Transverse colon (tissue), 4 donors: ENCODE data around the gene TMEM19. TPM values are rescaled to one million over a fixed set of nuclear protein-coding genes. Genes with fewer than 3 reads are reported as not detected.

Experiments
- DNase-seq: peaks from one replicate; pipeline ENCODE4 v3.0.0-alpha.2; 2019
- H3K27ac ChIP-seq, 4 donors: fragments of 200-600 bp; sonication (generic); 2 replicates each; pipeline ENCODE4 v1.5.1; 2016 to 2018; ENCODE audit warnings: inconsistent platforms in 4 of 4
- H3K27me3 ChIP-seq: fragments of 200-600 bp; sonication (generic); 2 replicates; pipeline ENCODE4 v1.5.1; 2017; ENCODE audit warnings: inconsistent platforms
- H3K36me3 ChIP-seq, 4 donors: fragments of 200-600 bp; sonication (generic); 2 replicates each; pipeline ENCODE4 v1.5.1; 2017 to 2019; ENCODE audit warnings: inconsistent platforms in 4 of 4
- H3K4me1 ChIP-seq, 4 donors: fragments of 200-600 bp; sonication (generic); 2 replicates each; pipeline ENCODE4 v1.5.1; 2017 to 2020; ENCODE audit warnings: inconsistent platforms in 4 of 4
- H3K4me3 ChIP-seq, 4 donors: fragments of 200-600 bp; sonication (generic); 1 replicate in 1 of 4; 2 replicates in 3 of 4; pipeline versions ENCODE4 v1.5.1 to v1.6.1; 2017 to 2019; ENCODE audit warnings: inconsistent platforms in 4 of 4
- H3K9me3 ChIP-seq, 2 donors: fragments of 200-600 bp; sonication (generic); 2 replicates each; pipeline ENCODE4 v1.5.1; 2017 to 2019; ENCODE audit warnings: inconsistent platforms in 2 of 2
- EP300 ChIP-seq: sonication (generic); formaldehyde crosslinking; IDR thresholded peaks from one replicate; pipeline ENCODE4 v1.6.1; 2017; ENCODE audit warnings: antibody characterized with exemption, low read depth
- POLR2A ChIP-seq: fragments of 450-650 bp; IDR thresholded peaks from one replicate; pipeline ENCODE4 v1.6.1; 2016; ENCODE audit warnings: antibody characterized with exemption, mild to moderate bottlenecking, moderate library complexity
- POLR2AphosphoS5 ChIP-seq, 3 donors: sonication (generic); formaldehyde crosslinking; IDR thresholded peaks; one replicate each; pipeline ENCODE4 v1.6.1; 2016; ENCODE audit warnings: antibody characterized with exemption in 3 of 3
- WGBS, 2 donors: methylation state at CpG; one replicate each; pipeline ENCODE4 v1.1.5; 2018; ENCODE audit warnings: low coverage in 1 of 2; 5-methylcytosine and 5-hydroxymethylcytosine counted together
- in situ Hi-C, 4 donors: fragments of 200-750 bp; cut with MboI; loops; one replicate each; pipeline versions ENCODE4 v1.15.0 to v1.15.1; 2017; ENCODE audit warnings: low sequenced_read_pairs in 3 of 4, low pct_ligation_motif_present in 1 of 4, low pct_unique_long_range_greater_than_20kb in 1 of 4
- intact Hi-C: fragments of 100-400 bp; cut with DNase I; formaldehyde crosslinking; loops from one replicate; pipeline ENCODE4 v1.15.1; 2023; ENCODE audit warnings: low total_unique reads
- total RNA-seq, 4 donors: library from RNA; depleted of rRNA; stranded (reverse); fragments of >200 nt; gene quantifications; one replicate each; pipeline ENCODE4 v1.1.0, GENCODE V29; 2016
- TF ChIP-seq, protein P1 (sequence below), 5 experiments: fragments of 200-600 bp in 3 of 5; fragments of 450-650 bp in 2 of 5; sonication (generic) in 3 of 5; IDR thresholded peaks; 1 replicate in 2 of 5; 2 replicates in 3 of 5; pipeline ENCODE4 v1.5.1; 2016 to 2017; ENCODE audit warnings: antibody characterized with exemption in 5 of 5, inconsistent platforms in 3 of 5, mild to moderate bottlenecking in 2 of 5, moderate library complexity in 1 of 5

Gene TMEM19
- total RNA-seq, 4 donors from 2014 or later: 7.9 to 41.1 (median 20.4) TPM

DNA sequence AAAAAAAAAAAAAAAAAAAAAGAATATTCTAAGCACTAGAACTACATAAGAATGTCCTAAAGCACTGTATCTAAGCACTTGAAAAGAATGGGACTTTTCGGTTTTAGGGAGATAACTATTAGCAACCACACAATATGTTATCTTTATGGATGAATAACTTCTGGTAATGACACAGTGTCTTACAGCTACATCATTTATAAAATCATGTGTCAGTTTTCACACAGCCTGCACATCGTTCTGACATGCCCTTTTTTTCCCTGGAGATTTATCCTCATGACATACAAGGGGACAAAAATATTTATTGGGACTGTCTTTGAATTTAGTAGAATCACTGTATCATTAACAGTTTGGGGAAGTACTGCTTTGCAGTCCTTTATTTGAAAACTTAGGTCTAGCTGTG, 17.3 kb downstream of the TMEM19 start:
- no peak for DNase-seq
- in situ Hi-C loops (no loop called here), intact Hi-C loops (no loop called here)
- Histone ChIP-seq H3K4me1 (no peaks in the 10 kb centered on the region), H3K27me3 (no peaks in the 10 kb centered on the region), H3K9me3 (no peaks in the 10 kb centered on the region), H3K4me3 (no peak overlapping the region), H3K36me3 (peaks cover 0 to 40% (median 3%) of the 10 kb centered on the region in 4 donors), H3K27ac (no peak overlapping the region)
- WGBS, 2 donors: 50 to 79% methylated on average over 2 of the region's 2 CpGs
- TF ChIP-seq, protein P1, sequence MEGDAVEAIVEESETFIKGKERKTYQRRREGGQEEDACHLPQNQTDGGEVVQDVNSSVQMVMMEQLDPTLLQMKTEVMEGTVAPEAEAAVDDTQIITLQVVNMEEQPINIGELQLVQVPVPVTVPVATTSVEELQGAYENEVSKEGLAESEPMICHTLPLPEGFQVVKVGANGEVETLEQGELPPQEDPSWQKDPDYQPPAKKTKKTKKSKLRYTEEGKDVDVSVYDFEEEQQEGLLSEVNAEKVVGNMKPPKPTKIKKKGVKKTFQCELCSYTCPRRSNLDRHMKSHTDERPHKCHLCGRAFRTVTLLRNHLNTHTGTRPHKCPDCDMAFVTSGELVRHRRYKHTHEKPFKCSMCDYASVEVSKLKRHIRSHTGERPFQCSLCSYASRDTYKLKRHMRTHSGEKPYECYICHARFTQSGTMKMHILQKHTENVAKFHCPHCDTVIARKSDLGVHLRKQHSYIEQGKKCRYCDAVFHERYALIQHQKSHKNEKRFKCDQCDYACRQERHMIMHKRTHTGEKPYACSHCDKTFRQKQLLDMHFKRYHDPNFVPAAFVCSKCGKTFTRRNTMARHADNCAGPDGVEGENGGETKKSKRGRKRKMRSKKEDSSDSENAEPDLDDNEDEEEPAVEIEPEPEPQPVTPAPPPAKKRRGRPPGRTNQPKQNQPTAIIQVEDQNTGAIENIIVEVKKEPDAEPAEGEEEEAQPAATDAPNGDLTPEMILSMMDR (IDR thresholded peaks at IDR 0.05): no peak
- TF ChIP-seq POLR2A (no peak), POLR2AphosphoS5 (IDR thresholded peaks at IDR 0.05) (no peak)

DNA sequence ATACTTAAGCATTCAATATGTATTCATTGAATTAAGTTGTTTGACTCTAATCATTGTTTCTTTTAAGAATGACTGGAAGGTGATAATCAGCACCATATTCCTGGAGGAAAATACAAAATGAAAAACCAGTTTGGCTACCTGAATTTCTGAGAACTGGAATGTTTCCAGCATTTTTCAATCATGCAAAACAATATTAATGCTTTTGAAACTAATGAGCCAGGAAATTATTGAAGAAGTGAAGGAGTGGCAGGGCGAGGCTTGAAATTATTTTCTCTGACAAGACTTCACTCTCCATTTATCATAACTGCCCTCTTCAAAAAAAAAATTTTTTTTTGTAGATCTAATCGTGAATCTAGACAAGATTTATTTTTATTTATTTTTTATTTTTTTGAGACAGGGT, 19.0 kb downstream of the TMEM19 start:
- Histone ChIP-seq H3K36me3 (peaks cover 0 to 28% (median 0%) of the 10 kb centered on the region in 4 donors), H3K9me3 (no peaks in the 10 kb centered on the region), H3K4me1 (no peaks in the 10 kb centered on the region), H3K4me3 (no peak overlapping the region), H3K27ac (no peak overlapping the region), H3K27me3 (no peaks in the 10 kb centered on the region)
- DNase-seq: no peak
- intact Hi-C loops (no loop called here), in situ Hi-C loops (no loop called here)
- 75 to 79% methylated on average over 2 of the region's 2 CpGs for WGBS, 2 donors
- TF ChIP-seq EP300: no peak
- TF ChIP-seq, protein P1 (IDR thresholded peaks at IDR 0.05): no peak
- TF ChIP-seq POLR2A: no peak
- TF ChIP-seq POLR2AphosphoS5 (IDR thresholded peaks at IDR 0.05): no peak

DNA sequence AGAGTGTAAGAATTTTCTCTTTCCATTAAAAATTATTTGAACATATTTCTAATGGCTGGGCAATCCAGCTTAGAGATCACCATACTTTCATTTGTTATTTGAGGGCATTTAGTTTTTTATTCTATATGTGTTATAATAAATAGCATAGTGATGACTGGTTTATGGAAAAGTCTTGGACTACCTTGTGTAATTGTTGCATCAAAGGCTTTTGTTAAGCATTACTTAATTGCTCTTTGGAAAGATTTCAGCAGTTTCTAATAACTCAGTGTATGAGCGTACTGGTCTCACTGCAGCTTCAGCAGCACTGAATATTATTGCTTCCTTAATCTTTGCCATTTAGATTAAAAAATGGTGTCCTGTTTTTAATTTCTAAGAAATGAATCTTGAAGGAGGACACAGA, 22.8 kb downstream of the TMEM19 start:
- H3K36me3 ChIP-seq: peaks cover 0 to 8% (median 0%) of the 10 kb centered on the region in 4 donors
- no peaks in the 10 kb centered on the region for H3K4me1 ChIP-seq
- peaks cover 5 to 9% of the 10 kb centered on the region in 2 donors for H3K9me3 ChIP-seq
- TF ChIP-seq EP300 (no peak), POLR2A (no peak), POLR2AphosphoS5 (IDR thresholded peaks at IDR 0.05) (no peak)
- TF ChIP-seq, protein P1 (IDR thresholded peaks at IDR 0.05): no peak
- in situ Hi-C loops (no loop called here), intact Hi-C loops (no loop called here)
- 92 to 100% methylated on average over 1 of the region's 1 CpG for WGBS, 2 donors
- DNase-seq: no peak
- no peaks in the 10 kb centered on the region for H3K27me3 ChIP-seq
- H3K27ac ChIP-seq: no peak overlapping the region
- no peak overlapping the region for H3K4me3 ChIP-seq

DNA sequence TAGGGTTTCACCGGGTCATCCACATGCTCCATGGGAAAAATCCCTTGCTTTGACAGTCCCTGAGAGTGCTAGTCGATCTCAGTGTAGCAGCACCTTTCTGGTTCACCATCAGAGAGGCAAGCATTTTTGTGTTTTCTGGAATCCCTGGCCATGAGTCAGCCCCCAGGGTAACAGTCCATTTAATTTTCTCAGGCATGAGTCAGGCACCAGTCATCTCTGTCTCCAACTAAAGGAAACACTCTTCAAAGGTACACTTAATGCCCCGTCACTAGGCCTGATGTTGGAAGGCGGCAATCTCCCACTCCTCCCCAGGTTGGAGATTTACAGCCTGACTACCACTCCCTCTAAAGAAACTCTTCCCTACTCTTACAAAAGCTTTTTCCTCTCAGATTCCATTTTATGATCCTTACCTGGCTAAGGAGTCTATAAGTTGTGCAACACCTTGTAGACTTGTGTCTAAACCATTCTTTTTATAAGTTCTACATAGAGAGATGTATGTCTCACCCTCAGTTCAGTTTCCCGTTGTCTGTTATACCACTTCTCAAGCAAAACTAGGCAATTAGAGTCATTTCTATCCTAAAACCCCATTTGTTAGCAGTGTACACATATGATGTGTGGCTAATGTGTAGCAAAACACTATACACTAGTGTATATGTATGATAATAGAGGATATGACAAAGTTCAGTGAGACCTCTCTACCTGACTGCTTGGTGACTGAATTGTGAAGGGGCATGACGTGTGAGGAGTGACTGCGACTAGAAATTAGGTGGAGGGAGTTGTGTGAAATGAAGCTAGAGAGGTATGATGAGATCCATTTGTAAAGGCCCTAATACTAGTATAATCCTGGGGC, 24.6 kb downstream of the TMEM19 start:
- Histone ChIP-seq H3K4me3 (no peak overlapping the region), H3K36me3 (no peaks in the 10 kb centered on the region), H3K27ac (no peak overlapping the region), H3K9me3 (peaks cover 11 to 16% of the 10 kb centered on the region in 2 donors), H3K27me3 (no peaks in the 10 kb centered on the region), H3K4me1 (no peaks in the 10 kb centered on the region)
- DNase-seq: no peak
- intact Hi-C loops: no loop called here
- TF ChIP-seq, protein P1 (IDR thresholded peaks at IDR 0.05): no peak
- no peak for TF ChIP-seq EP300
- TF ChIP-seq POLR2A: no peak
- no peak for TF ChIP-seq POLR2AphosphoS5 (IDR thresholded peaks at IDR 0.05)
- in situ Hi-C loops: no loop called here
- WGBS, 2 donors: 80 to 89% methylated on average over 1 to 7 of the region's 7 CpGs
